HG03520 (cell line): Measurements from ENCODE around the gene KRTAP3-2.

Source experiments
- ATAC-seq: cut with Tn5 transposase; IDR thresholded peaks from one replicate; pipeline ENCODE4 v1.9.1; 2021; ENCODE audit warnings: mild to moderate bottlenecking, moderate library complexity; ENCODE audit not compliant: unreplicated experiment

KRTAP3-2 gene

DNA sequence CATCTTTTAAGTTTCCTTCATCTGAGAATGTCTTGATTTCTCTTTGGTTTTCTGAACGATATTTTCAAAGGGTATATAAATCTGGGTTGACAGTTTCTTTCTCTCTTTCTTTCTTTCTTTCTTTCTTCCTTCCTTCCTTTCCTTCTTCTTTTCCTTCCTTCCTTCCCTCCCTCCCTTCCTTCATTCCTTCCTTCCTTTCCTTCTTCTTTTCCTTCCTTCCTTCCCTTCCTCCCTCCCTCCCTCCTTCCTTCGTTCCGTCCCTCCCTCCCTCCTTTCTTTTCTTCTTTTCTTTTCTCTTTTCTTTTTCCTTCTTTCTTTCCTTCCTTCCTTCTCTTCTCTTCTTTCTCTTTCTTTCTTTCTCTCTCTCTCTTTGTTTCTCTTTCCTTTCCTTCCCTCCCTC is 25.3 kb downstream of the KRTAP3-2 start:
- ATAC-seq, result no peak

GRCh38 chr17:40967582-40967981 is 32.1 kb downstream of the KRTAP3-2 start:
- no peak for ATAC-seq

- no peak for ATAC-seq
Observed at GRCh38 chr17:40966848-40967247, 32.9 kb downstream of the KRTAP3-2 start, which contains the start of gene KRT39. Gene KRT39 (minus strand): TSS chr17:40966948. CDS start chr17:40966856, 92 bp downstream.

DNA sequence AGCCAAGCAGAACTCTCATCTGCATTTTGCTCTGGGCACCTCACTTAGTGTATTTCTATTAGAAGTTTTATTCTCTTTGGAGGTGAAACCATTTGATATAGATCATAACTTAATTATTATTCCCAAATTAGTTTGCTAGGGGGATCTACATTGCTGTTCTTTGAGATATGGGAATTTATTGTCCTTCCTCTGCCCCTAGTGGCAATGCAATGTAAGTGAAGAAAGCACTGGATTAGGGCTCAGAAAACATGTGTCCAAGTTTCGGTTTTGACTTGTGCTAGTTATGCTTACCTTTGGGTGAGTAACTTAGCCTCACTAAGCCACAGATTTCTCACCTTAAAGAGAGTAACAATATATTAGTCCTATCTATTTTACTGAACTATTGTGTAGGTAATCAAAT is 35.9 kb downstream of the KRTAP3-2 start:
- no peak for ATAC-seq

GRCh38 chr17:40962059-40962561 is 37.6 kb downstream of the KRTAP3-2 start:
- ATAC-seq, result no peak

- no peak for ATAC-seq
Observed at GRCh38 chr17:40961591-40961990, 38.1 kb downstream of the KRTAP3-2 start.

DNA sequence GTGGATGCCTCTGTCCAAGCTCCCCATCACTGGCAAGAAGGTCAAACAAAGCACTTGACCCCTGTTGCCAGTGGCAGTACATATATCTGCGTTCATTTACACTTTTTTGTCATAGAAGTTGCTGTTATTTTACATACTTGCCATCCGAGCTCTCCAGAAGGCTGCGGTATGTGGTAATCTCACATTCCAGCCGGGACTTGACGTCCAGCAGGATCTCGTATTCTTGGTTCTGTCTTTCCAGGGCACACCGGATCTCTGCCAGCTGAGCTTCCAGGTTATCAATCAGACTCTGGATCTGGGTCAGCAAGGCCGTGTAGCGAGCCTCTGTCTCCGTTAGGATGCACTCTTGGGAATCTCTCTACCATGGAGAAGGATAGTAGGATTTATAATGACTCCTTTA is 39.6 kb downstream of the KRTAP3-2 start:
- ATAC-seq, result no peak

DNA sequence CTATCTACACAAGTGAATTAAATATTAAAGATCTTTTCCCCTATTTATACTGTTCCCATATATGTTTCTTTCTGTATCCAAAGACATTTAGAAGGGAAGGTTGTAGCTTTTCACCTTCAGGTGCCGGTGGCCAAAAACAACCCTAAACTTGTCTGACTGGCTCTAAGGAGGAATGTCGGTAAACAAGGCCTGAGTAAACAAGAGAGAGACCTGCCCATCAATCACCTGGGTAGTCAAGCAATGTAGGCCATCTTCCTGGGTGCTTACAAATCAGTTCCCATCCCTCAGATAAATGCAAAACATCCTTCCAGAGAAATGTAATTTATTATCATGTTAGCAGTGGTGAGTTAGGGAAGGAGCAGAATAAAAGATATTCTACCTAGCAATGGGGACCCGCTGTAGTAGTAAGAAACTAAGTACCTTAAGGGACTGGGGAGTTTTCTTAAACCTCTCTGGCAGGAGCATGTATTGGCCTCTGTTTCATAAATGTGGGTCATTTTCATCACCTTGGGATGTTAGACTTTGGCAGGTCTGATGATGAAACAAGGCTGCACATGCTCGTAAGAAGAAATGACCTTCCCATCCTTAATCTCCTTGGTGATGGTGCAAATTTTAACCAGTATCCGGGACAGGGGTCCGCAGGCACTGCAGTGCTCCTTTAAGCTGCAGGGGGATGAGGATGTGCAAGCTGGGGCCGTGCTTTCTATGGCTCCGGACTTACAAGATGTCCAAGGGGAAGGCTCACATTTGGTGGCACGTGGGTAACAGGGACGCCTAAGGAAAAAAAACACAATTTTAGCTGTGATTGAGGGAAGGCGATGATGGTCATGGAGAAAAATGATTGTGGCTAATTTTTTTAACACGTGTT is 41.4 kb downstream of the KRTAP3-2 start:
- ATAC-seq, result no peak

GRCh38 chr17:40956401-40957254 is 43.1 kb downstream of the KRTAP3-2 start:
- ATAC-seq, result no peak

- no peak for ATAC-seq
Observed at GRCh38 chr17:40953881-40954280, 45.8 kb downstream of the KRTAP3-2 start.

- no peak for ATAC-seq
Observed at GRCh38 chr17:40952661-40953060, 47.0 kb downstream of the KRTAP3-2 start.

- ATAC-seq, result no peak
Observed at GRCh38 chr17:40952154-40952553, 47.6 kb downstream of the KRTAP3-2 start.

DNA sequence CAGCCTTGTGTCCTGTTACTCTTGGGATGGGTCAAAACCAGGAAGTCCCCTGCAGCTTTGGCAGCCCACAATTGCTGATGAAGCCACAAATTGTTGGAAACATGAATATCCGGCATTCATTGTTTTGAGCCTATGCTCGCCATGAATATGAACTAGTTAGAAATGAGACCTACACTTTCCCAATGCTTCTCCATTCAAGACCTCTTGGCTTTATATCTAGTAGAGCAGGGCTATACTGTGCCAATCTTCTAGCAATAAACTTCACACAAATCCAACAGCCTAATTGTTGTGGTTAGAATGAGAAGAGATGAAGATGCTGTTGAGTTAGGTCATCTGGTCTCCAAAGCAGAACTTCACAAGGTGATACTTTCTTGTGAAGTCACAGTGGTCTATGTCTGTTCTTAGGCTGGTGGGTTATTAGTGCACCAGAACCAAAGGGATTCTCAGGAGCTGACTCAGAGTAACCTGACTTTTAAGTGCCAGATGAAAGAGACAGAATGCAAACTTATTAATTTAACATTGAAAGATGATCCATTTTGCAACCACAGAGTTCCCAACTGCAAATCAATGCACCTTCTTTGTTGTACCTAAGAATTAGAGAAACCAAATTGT is 48.6 kb downstream of the KRTAP3-2 start:
- ATAC-seq, result no peak

DNA sequence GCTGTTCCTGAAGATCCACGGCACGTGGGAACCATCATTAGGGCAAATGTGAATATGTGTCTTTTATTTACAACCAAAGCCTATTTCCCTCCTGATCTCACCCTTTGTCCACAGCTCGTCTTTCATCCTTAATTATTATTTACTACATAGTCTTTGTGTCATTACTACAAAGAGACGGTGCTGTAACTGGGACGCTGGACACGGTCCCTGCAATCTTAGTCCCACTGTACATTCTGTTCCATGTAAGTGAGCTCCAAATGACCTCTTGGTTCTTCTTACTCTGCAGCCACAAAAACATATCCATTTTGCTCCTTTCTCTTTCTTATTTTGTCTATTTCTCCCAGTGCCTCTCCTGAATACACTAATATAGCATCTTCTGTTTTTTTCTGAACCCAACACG is 49.5 kb downstream of the KRTAP3-2 start:
- ATAC-seq, result no peak

- ATAC-seq, result no peak
Observed at GRCh38 chr17:40949418-40949817, 50.3 kb downstream of the KRTAP3-2 start.
